NB4 (cell line): Measurements from ENCODE around the gene SMARCAL1.

ENCODE experiments used
- MYC ChIP-seq: IDR thresholded peaks from 2 replicates; pipeline ENCODE4 v1.6.1; 2011; ENCODE audit warnings: low read depth, low read length
- POLR2A ChIP-seq: IDR thresholded peaks from 2 replicates; pipeline ENCODE4 v1.6.1; 2011; ENCODE audit warnings: mild to moderate bottlenecking; ENCODE audit not compliant: insufficient read length; ENCODE audit errors: extremely low read depth
- TF ChIP-seq, protein P1 (sequence below): IDR thresholded peaks from one replicate; pipeline ENCODE4 v1.5.1; 2012; ENCODE audit warnings: low read depth, low read length

DNA sequence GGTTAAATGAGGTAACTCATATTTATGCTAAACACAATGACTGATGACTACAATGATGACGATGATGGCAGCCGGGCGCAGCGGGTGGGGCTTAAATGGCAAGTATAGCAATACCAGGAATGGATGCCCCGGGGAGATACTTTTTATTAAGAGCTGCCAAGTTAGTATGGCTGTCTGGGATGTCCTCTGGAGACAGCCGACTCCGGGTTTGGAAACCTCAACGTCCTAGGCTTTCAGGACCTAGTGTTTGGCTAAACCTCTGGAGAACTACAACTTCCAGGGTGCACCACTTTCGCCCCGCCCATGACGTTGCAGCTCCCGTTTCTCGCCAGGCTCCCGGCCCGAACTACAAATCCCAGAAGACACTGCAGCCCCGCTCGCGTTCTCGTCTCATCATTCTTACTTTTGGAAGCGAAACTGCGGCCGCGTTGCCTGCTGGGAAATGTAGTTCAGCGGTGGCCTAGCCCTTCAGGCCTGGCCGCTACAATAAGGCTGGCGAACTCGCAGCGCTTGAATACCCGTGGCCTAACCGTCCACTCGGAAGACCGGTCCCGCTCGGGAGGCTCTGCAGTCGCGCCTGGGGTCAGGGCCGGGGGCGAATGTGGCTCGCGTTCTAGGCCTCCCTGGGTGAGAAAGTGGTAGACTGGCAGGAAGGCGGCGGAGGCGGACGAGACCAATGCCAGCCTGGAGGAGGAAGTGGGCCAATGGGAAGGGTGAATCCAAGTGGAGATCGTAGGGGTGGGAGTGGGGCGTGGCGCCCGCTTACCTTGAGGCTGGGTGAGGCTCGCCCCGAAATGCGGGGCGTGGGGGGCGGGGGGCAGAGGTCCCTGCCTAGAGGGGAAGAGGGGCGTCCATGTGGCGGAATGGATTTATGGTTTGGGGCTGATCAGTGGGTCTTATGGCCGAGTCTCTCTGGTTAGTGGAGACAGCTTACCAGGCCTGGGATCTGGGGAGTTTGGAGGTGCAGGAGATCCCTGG, at the start of gene SMARCAL1:
- TF ChIP-seq POLR2A = peak; percentile 43
- TF ChIP-seq, protein P1, sequence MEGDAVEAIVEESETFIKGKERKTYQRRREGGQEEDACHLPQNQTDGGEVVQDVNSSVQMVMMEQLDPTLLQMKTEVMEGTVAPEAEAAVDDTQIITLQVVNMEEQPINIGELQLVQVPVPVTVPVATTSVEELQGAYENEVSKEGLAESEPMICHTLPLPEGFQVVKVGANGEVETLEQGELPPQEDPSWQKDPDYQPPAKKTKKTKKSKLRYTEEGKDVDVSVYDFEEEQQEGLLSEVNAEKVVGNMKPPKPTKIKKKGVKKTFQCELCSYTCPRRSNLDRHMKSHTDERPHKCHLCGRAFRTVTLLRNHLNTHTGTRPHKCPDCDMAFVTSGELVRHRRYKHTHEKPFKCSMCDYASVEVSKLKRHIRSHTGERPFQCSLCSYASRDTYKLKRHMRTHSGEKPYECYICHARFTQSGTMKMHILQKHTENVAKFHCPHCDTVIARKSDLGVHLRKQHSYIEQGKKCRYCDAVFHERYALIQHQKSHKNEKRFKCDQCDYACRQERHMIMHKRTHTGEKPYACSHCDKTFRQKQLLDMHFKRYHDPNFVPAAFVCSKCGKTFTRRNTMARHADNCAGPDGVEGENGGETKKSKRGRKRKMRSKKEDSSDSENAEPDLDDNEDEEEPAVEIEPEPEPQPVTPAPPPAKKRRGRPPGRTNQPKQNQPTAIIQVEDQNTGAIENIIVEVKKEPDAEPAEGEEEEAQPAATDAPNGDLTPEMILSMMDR = no peak
- TF ChIP-seq MYC = no peak
